GM23338 (cell line): ENCODE results near the gene IRAK1. TPM values are rescaled to one million over a fixed set of nuclear protein-coding genes. Genes with fewer than 3 reads are reported as not detected.

Experiments
- microRNA counts: library from miRNA; unstranded; fragments of <30 nt; microRNA quantifications from one replicate; lab custom pipeline; 2017
- microRNA-seq: library from miRNA; unstranded; fragments of <30 nt; microRNA quantifications from one replicate; pipeline ENCODE4, GENCODE V29; 2017
- polyA plus RNA-seq: library from polyadenylated mRNA; unstranded; fragments of >200 nt; fragmentation: Nextera tagmentation; extraction: Ambion mirVana; gene quantifications from 2 replicates; pipeline ENCODE4 v1.2.1, GENCODE V29; 2016
- small RNA-seq: library from RNA; depleted of rRNA; stranded (forward); fragments of <200 nt; gene quantifications from one replicate; pipeline ENCODE3, GENCODE V24; 2014; ENCODE audit warnings: low replicate concordance
- total RNA-seq: library from RNA; depleted of rRNA; stranded (reverse); fragments of >200 nt; shearing (Covaris generic); gene quantifications from 2 replicates; pipeline ENCODE4 v1.2.3, GENCODE V29; 2014; rRNA removed

The IRAK1 gene
- total and polyA plus RNA-seq, 2 experiments from 2014 or later = 21.6 to 38.0 TPM

MicroRNAs encoded within 50 kb of the gene (microRNA counts, 767-probe panel; counts per million panel counts)
- microRNA hsa-miR-718 (lab: Ali Mortazavi, UCI) = not detected

Small RNA genes lying within 50 kb of the gene (microRNA-seq; reads per million reads assigned to microRNA genes)
- gene MIR3202-1 (not detected), gene MIR3202-2 (not detected), gene MIR718 (not detected)

Small RNA genes lying within 50 kb of the gene (small RNA-seq; reads per million reads assigned to genes)
- not detected for gene MIR3202-1

Other genes with a start within 250 kb of the IRAK1 start
- gene SRPK3, start 238.9 kb downstream of the IRAK1 start, total RNA-seq = 0.23 TPM in 1 of 2 replicates, not detected in the other
- 0.15 and 0.19 TPM in 2 replicates for gene SRPK3, start 238.9 kb downstream of the IRAK1 start, polyA plus RNA-seq
- gene IDH3G, start 225.5 kb downstream of the IRAK1 start, total RNA-seq = 43.0 and 49.0 TPM in 2 replicates
- gene IDH3G, start 225.5 kb downstream of the IRAK1 start, polyA plus RNA-seq = 41.4 and 45.5 TPM in 2 replicates
- 107 and 168 TPM in 2 replicates for gene SSR4, start 225.2 kb downstream of the IRAK1 start, total RNA-seq
- gene SSR4, start 225.2 kb downstream of the IRAK1 start, polyA plus RNA-seq = 352 and 404 TPM in 2 replicates
- 194 and 230 TPM in 2 replicates for gene PDZD4, start 189.4 kb downstream of the IRAK1 start, total RNA-seq
- 30.5 and 34.5 TPM in 2 replicates for gene PDZD4, start 189.4 kb downstream of the IRAK1 start, polyA plus RNA-seq
- 27.6 and 29.2 TPM in 2 replicates for gene L1CAM, start 133.7 kb downstream of the IRAK1 start, total RNA-seq
- 7.4 and 7.8 TPM in 2 replicates for gene L1CAM, start 133.7 kb downstream of the IRAK1 start, polyA plus RNA-seq
- gene AVPR2, start 115.2 kb downstream of the IRAK1 start, total RNA-seq = not detected in 2 replicates
- not detected in 2 replicates for gene AVPR2, start 115.2 kb downstream of the IRAK1 start, polyA plus RNA-seq
- 57.8 and 59.5 TPM in 2 replicates for gene ARHGAP4, start 93.6 kb downstream of the IRAK1 start, total RNA-seq
- 21.2 and 21.5 TPM in 2 replicates for gene ARHGAP4, start 93.6 kb downstream of the IRAK1 start, polyA plus RNA-seq
- 112 and 136 TPM in 2 replicates for gene NAA10, start 84.9 kb downstream of the IRAK1 start, total RNA-seq
- gene NAA10, start 84.9 kb downstream of the IRAK1 start, polyA plus RNA-seq = 140 and 145 TPM in 2 replicates
- 8.6 and 10.3 TPM in 2 replicates for gene RENBP, start 75.3 kb downstream of the IRAK1 start, total RNA-seq
- 1.5 and 2.0 TPM in 2 replicates for gene RENBP, start 75.3 kb downstream of the IRAK1 start, polyA plus RNA-seq
- 169 and 188 TPM in 2 replicates for gene HCFC1, start 48.1 kb downstream of the IRAK1 start, total RNA-seq
- gene HCFC1, start 48.1 kb downstream of the IRAK1 start, polyA plus RNA-seq = 33.0 and 33.2 TPM in 2 replicates
- gene TMEM187, start 47.1 kb downstream of the IRAK1 start, total RNA-seq = 4.4 and 9.7 TPM in 2 replicates
- 2.4 and 2.5 TPM in 2 replicates for gene TMEM187, start 47.1 kb downstream of the IRAK1 start, polyA plus RNA-seq
- 32.7 and 34.0 TPM in 2 replicates for gene MECP2, start 77.8 kb upstream of the IRAK1 start, total RNA-seq
- 27.4 and 27.7 TPM in 2 replicates for gene MECP2, start 77.8 kb upstream of the IRAK1 start, polyA plus RNA-seq
- not detected in 2 replicates for gene OPN1LW, start 124.3 kb upstream of the IRAK1 start, total RNA-seq
- not detected in 2 replicates for gene OPN1LW, start 124.3 kb upstream of the IRAK1 start, polyA plus RNA-seq
- gene OPN1MW, start 162.7 kb upstream of the IRAK1 start, total RNA-seq = not detected in 2 replicates
- gene OPN1MW, start 162.7 kb upstream of the IRAK1 start, polyA plus RNA-seq = not detected in 2 replicates
- not detected in 2 replicates for gene OPN1MW2, start 199.9 kb upstream of the IRAK1 start, total RNA-seq
- not detected in 2 replicates for gene OPN1MW2, start 199.9 kb upstream of the IRAK1 start, polyA plus RNA-seq
- not detected in 2 replicates for gene OPN1MW3, start 237.7 kb upstream of the IRAK1 start, total RNA-seq
- not detected in 2 replicates for gene OPN1MW3, start 237.7 kb upstream of the IRAK1 start, polyA plus RNA-seq